WTC11 (cell line): ENCODE results near the gene CFAP20.
"Not testable (repeated sequence)": the region's sequence is repeated elsewhere in the genome, so short reads cannot be mapped to it uniquely, and the experiment has no call there.

Experiments used
- ETV6 ChIP-seq: sonication (generic); formaldehyde crosslinking; IDR thresholded peaks from 2 replicates; pipeline ENCODE4 v1.8.1; 2022; ENCODE audit warnings: mild to moderate bottlenecking, missing genetic modification reagents
- TF ChIP-seq, protein P1 (sequence below): fragments of 200-600 bp; IDR thresholded peaks from 2 replicates; pipeline ENCODE4 v1.8.0; 2022; ENCODE audit warnings: antibody characterized with exemption

- TF ChIP-seq ETV6 (CRISPR knock-in tag), result not testable (repeated sequence)
- TF ChIP-seq, protein P1, sequence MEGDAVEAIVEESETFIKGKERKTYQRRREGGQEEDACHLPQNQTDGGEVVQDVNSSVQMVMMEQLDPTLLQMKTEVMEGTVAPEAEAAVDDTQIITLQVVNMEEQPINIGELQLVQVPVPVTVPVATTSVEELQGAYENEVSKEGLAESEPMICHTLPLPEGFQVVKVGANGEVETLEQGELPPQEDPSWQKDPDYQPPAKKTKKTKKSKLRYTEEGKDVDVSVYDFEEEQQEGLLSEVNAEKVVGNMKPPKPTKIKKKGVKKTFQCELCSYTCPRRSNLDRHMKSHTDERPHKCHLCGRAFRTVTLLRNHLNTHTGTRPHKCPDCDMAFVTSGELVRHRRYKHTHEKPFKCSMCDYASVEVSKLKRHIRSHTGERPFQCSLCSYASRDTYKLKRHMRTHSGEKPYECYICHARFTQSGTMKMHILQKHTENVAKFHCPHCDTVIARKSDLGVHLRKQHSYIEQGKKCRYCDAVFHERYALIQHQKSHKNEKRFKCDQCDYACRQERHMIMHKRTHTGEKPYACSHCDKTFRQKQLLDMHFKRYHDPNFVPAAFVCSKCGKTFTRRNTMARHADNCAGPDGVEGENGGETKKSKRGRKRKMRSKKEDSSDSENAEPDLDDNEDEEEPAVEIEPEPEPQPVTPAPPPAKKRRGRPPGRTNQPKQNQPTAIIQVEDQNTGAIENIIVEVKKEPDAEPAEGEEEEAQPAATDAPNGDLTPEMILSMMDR, result not testable (repeated sequence)
Observed at GRCh38 chr16:58072134-58072533, 57.0 kb downstream of the CFAP20 start.
